ENCODE data around the gene ACOT7. TPM values are rescaled to one million over a fixed set of nuclear protein-coding genes. Genes with fewer than 3 reads are reported as not detected.

The ACOT7 gene
- total and polyA plus RNA-seq, 2 of the 13 experiments (the other 11 are each of a cell fraction or from before 2014, with no cell fraction given) = 33.0 to 55.8 TPM

GRCh38 chr1:6393400-6394187 lies at the start of gene ACOT7 (continued):
- TF ChIP-seq TGIF2 (CRISPR knock-in tag; IDR thresholded peaks at IDR 0.05) = 0 out of 2 replicates have a peak, but pooled peaks have one; percentile 28
- no peak for TF ChIP-seq ZFP41 (CRISPR knock-in tag; IDR thresholded peaks at IDR 0.05; ENCODE audit: borderline replicate concordance)
- 0 out of 2 replicates have a peak, but pooled peaks have one; percentile 31 for TF ChIP-seq KMT2A (CRISPR knock-in tag; IDR thresholded peaks at IDR 0.05)
- TF ChIP-seq FOXA1 (IDR thresholded peaks at IDR 0.05) = no peak
- peak; percentile 42; the same call in 1 of the 2 replicates for TF ChIP-seq FOXA1 (CRISPR knock-in tag; IDR thresholded peaks at IDR 0.05)
- no peak for TF ChIP-seq ZNF34 (CRISPR knock-in tag; IDR thresholded peaks at IDR 0.05; ENCODE audit: borderline replicate concordance)
- no peak for TF ChIP-seq ZNF343 (CRISPR knock-in tag; IDR thresholded peaks at IDR 0.05)
- TF ChIP-seq PHF8 (CRISPR knock-in tag; IDR thresholded peaks at IDR 0.05) = peak; percentile 67; the same call in 1 of the 2 replicates
- peak; percentile 78; the same call in 1 of the 2 replicates for TF ChIP-seq ZGPAT (CRISPR knock-in tag; IDR thresholded peaks at IDR 0.05)
- no peak for TF ChIP-seq FUBP1 (CRISPR knock-in tag; IDR thresholded peaks at IDR 0.05; ENCODE audit: borderline replicate concordance)
- TF ChIP-seq PBX2 (CRISPR knock-in tag; IDR thresholded peaks at IDR 0.05) = no peak
- TF ChIP-seq NFE2L2 (IDR thresholded peaks at IDR 0.05; ENCODE audit: low read length) = no peak
- no peak; the same call in 1 of the 2 replicates for TF ChIP-seq ZNF367 (CRISPR knock-in tag; IDR thresholded peaks at IDR 0.05; ENCODE audit: borderline replicate concordance)
- no peak for TF ChIP-seq ATRX (CRISPR knock-in tag; IDR thresholded peaks at IDR 0.05; ENCODE audit: borderline replicate concordance)
- TF ChIP-seq ZBTB10 (CRISPR knock-in tag; IDR thresholded peaks at IDR 0.05; ENCODE audit: borderline replicate concordance) = no peak
- TF ChIP-seq TERF1 (CRISPR knock-in tag; IDR thresholded peaks at IDR 0.05) = no peak
- no peak for TF ChIP-seq NCOA1 (CRISPR knock-in tag; IDR thresholded peaks at IDR 0.05)
- TF ChIP-seq NR2F1 (CRISPR knock-in tag; IDR thresholded peaks at IDR 0.05) = no peak
- TF ChIP-seq ZNF75D (CRISPR knock-in tag; IDR thresholded peaks at IDR 0.05; ENCODE audit: borderline replicate concordance) = 0 out of 2 replicates have a peak, but pooled peaks have one; percentile 28
- no peak for TF ChIP-seq RFX5 (IDR thresholded peaks at IDR 0.05; ENCODE audit: low read depth, low read length)
- TF ChIP-seq TBX2 (CRISPR knock-in tag; IDR thresholded peaks at IDR 0.05; ENCODE audit: borderline replicate concordance) = peak; percentile 27; the same call in 1 of the 2 replicates

Measured in HepG2 (cell line).